ENCODE results near the gene MB21D2.

Gene MB21D2

GRCh38 chr3:192848371-192849233, 69.1 kb downstream of the MB21D2 start:
- no peaks in the 10 kb centered on the region for H3K36me3 ChIP-seq
- no peak for DNase-seq
- H3K9me3 ChIP-seq = no peaks in the 10 kb centered on the region
- no peaks in the 10 kb centered on the region for H3K27me3 ChIP-seq
- no peak overlapping the region for H3K27ac ChIP-seq
- intact Hi-C loops (cut with DNase I; ENCODE audit: low total_unique reads) = no loop called here
- no peak for TF ChIP-seq CTCF (IDR thresholded peaks at IDR 0.05)
- no peak overlapping the region for H3K4me3 ChIP-seq
- peaks cover 4 to 29% (median 11%) of the 10 kb centered on the region in 4 donors for H3K4me1 ChIP-seq

- H3K4me3 ChIP-seq = no peak overlapping the region
- H3K36me3 ChIP-seq = no peaks in the 10 kb centered on the region
- DNase-seq = no peak
- intact Hi-C loops (cut with DNase I; ENCODE audit: low total_unique reads) = no loop called here
- no peaks in the 10 kb centered on the region for H3K9me3 ChIP-seq
- no peak for TF ChIP-seq CTCF (IDR thresholded peaks at IDR 0.05)
- H3K4me1 ChIP-seq = peaks cover 4 to 29% (median 11%) of the 10 kb centered on the region in 4 donors
- no peaks in the 10 kb centered on the region for H3K27me3 ChIP-seq
- H3K27ac ChIP-seq = no peak overlapping the region
Observed at GRCh38 chr3:192847941-192848340, 69.7 kb downstream of the MB21D2 start.

GRCh38 chr3:192845526-192845855, 72.2 kb downstream of the MB21D2 start:
- no peak for TF ChIP-seq CTCF (IDR thresholded peaks at IDR 0.05)
- no peaks in the 10 kb centered on the region for H3K27me3 ChIP-seq
- no peak for DNase-seq
- peaks cover 0 to 18% (median 2%) of the 10 kb centered on the region in 4 donors for H3K4me1 ChIP-seq
- H3K36me3 ChIP-seq = no peaks in the 10 kb centered on the region
- no peak overlapping the region for H3K4me3 ChIP-seq
- intact Hi-C loops (cut with DNase I; ENCODE audit: low total_unique reads) = no loop called here
- H3K27ac ChIP-seq = no peak overlapping the region
- H3K9me3 ChIP-seq = no peaks in the 10 kb centered on the region

GRCh38 chr3:192844836-192845525, 72.7 kb downstream of the MB21D2 start:
- Histone ChIP-seq H3K4me1 (peaks cover 0 to 18% (median 2%) of the 10 kb centered on the region in 4 donors), H3K9me3 (no peaks in the 10 kb centered on the region), H3K27ac (no peak overlapping the region), H3K4me3 (no peak overlapping the region), H3K36me3 (no peaks in the 10 kb centered on the region), H3K27me3 (no peaks in the 10 kb centered on the region)
- intact Hi-C loops (cut with DNase I; ENCODE audit: low total_unique reads) = no loop called here
- no peak for DNase-seq
- no peak for TF ChIP-seq CTCF (IDR thresholded peaks at IDR 0.05)

- DNase-seq = no peak
- Histone ChIP-seq H3K9me3 (no peaks in the 10 kb centered on the region), H3K4me3 (no peak overlapping the region), H3K36me3 (no peaks in the 10 kb centered on the region), H3K27ac (no peak overlapping the region), H3K4me1 (peaks cover 0 to 18% (median 2%) of the 10 kb centered on the region in 4 donors), H3K27me3 (no peaks in the 10 kb centered on the region)
- intact Hi-C loops (cut with DNase I; ENCODE audit: low total_unique reads) = no loop called here
- no peak for TF ChIP-seq CTCF (IDR thresholded peaks at IDR 0.05)
Observed at GRCh38 chr3:192844486-192844765, 73.2 kb downstream of the MB21D2 start.

All from tibial artery (tissue), 4 donors.